ENCODE results near the gene NOD1.

DNA sequence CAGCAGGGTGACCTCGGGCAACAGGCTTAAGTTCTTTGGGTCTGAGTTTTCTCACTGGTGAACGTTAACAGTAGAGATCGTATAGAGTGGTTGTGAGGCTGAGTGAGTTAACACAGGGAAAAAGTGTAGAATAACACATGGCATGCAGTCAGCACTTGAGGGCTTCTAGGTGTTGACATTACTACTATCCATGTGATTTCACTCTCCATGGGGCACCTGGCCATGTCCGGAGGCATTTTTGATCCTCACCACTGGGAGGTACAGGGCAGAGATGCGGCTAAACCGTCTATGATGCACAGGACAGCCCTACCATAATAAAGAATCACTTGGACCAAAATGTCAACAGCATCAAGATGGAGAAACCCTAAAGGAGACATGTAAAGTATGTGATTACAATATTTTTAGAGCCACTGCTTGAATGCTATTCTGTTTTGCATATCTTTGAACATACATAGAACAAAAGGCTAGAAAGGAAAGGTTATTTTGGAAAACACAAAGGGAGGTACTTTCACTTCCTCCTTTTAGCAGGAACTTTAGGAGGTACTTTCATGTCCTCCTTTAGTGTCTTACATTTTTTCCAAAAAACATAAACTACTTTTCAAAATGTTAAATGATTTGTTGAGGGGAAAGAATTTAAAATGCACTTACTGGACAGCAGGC lies 44.3 kb downstream of the NOD1 start:
- TF ChIP-seq CTCF (IDR thresholded peaks at IDR 0.05; ENCODE audit: low read depth, low read length), result no peak
- TF ChIP-seq EZH2phosphoT487 (IDR thresholded peaks at IDR 0.05; ENCODE audit: low read depth), result no peak
